Caco-2 (cell line): ENCODE data around the gene PODXL2. TPM values are rescaled to one million over a fixed set of nuclear protein-coding genes. Genes with fewer than 3 reads are reported as not detected.

Source experiments
- BruUV-seq: library from RNA; stranded (reverse); fragments of 400-500 nt; replicated peaks from 2 replicates; lab custom pipeline; 2021; lab: Mats Ljungman, UMichigan
- CTCF ChIA-PET: fragments of 300-600 bp; sonication (Branson Sonifier 250); formaldehyde crosslinking; loops from one replicate; lab custom pipeline; 2022; ENCODE audit warnings: antibody characterized with exemption; lab: Charles Lee
- POLR2A ChIA-PET: fragments of 300-600 bp; sonication (Branson Sonifier 250); formaldehyde crosslinking; loops from one replicate; lab custom pipeline; 2022; ENCODE audit warnings: antibody characterized with exemption; lab: Charles Lee
- DNase-seq, 2 experiments: peaks; one replicate each; pipeline versions ENCODE4 v3.0.0 to v3.0.0-alpha.2; 2020 to 2022
- H3K27me3 ChIP-seq: replicated peaks from 2 replicates; pipeline ENCODE4 v1.6.0; 2011; ENCODE audit warnings: low read length; ENCODE audit not compliant: control insufficient read depth, insufficient read depth
- H3K36me3 ChIP-seq: 2 replicates; pipeline ENCODE4 v1.5.1; 2011; ENCODE audit warnings: low read length; ENCODE audit not compliant: control insufficient read depth, insufficient read depth
- H3K4me1 ChIP-seq: fragments of 250-450 bp; sonication (Bioruptor Pico); 2 replicates; pipeline ENCODE4 v1.5.1; 2020; ENCODE audit warnings: mild to moderate bottlenecking
- H3K4me3 ChIP-seq: 2 replicates; pipeline ENCODE4 v1.5.1; 2011; ENCODE audit warnings: low read depth, mild to moderate bottlenecking, control low read depth, low read length
- H3K9me3 ChIP-seq: fragments of 250-450 bp; sonication (Bioruptor Pico); 2 replicates; pipeline ENCODE4 v1.5.1; 2020; ENCODE audit warnings: mild to moderate bottlenecking, moderate library complexity
- H3K27ac Mint-ChIP-seq: one replicate; pipeline ENCODE4 v1.8.0; 2022; ENCODE audit warnings: mixed read lengths; ENCODE audit not compliant: unreplicated experiment
- H3K27me3 Mint-ChIP-seq: one replicate; pipeline ENCODE4 v1.8.0; 2022; ENCODE audit warnings: mixed read lengths; ENCODE audit not compliant: insufficient read depth, unreplicated experiment
- H3K36me3 Mint-ChIP-seq: one replicate; pipeline ENCODE4 v1.8.0; 2022; ENCODE audit warnings: mild to moderate bottlenecking, mixed read lengths; ENCODE audit not compliant: insufficient read depth, unreplicated experiment
- H3K4me1 Mint-ChIP-seq: one replicate; pipeline ENCODE4 v1.8.0; 2022; ENCODE audit warnings: low read depth, mixed read lengths; ENCODE audit not compliant: unreplicated experiment
- H3K4me3 Mint-ChIP-seq: one replicate; pipeline ENCODE4 v1.8.0; 2022; ENCODE audit warnings: mild to moderate bottlenecking, moderate library complexity, mixed read lengths; ENCODE audit not compliant: unreplicated experiment
- H3K9me3 Mint-ChIP-seq: one replicate; pipeline ENCODE4 v1.8.0; 2022; ENCODE audit warnings: mixed read lengths; ENCODE audit not compliant: unreplicated experiment
- CTCF ChIP-seq, 2 experiments: fragments of 200-600 bp in 1 of 2; IDR thresholded peaks; 1 replicate in 1 of 2; 2 replicates in 1 of 2; pipeline versions ENCODE4 v1.5.1 to v1.8.0; 2011 to 2022; ENCODE audit warnings: antibody characterized with exemption in 1 of 2, control low read depth in 1 of 2, inconsistent platforms in 1 of 2, low read depth in 1 of 2, low read length in 1 of 2, mild to moderate bottlenecking in 1 of 2, moderate library complexity in 1 of 2; ENCODE audit not compliant: insufficient read depth in 1 of 2, severe bottlenecking in 1 of 2, unreplicated experiment in 1 of 2
- intact Hi-C: fragments of 100-400 bp; cut with micrococcal nuclease; formaldehyde crosslinking; loops from one replicate; pipeline ENCODE4 v1.10.0; 2022; ENCODE audit not compliant: unreplicated experiment
- total RNA-seq: library from RNA; stranded (reverse); gene quantifications from 2 replicates; pipeline ENCODE4 v1.2.3, GENCODE V29; 2022

PODXL2 gene
- total RNA-seq, 1 experiment from 2014 or later, result 39.1 TPM

GRCh38 chr3:127697551-127698240 lies 68.7 kb downstream of the PODXL2 start:
- peak; percentile 66 to 73 for DNase-seq
- no peak for TF ChIP-seq CTCF (IDR thresholded peaks at IDR 0.05; ENCODE audit: insufficient read depth in 1 of 2, low read depth in 1 of 2, low read length in 1 of 2, severe bottlenecking in 1 of 2, unreplicated experiment in 1 of 2)
- Histone ChIP-seq H3K27me3 (no peaks in the 10 kb centered on the region), H3K9me3 (no peaks in the 10 kb centered on the region), H3K4me3 (no peak overlapping the region), H3K36me3 (no peaks in the 10 kb centered on the region), H3K4me1 (no peaks in the 10 kb centered on the region)
- H3K9me3 Mint-ChIP-seq, result no peaks in the 10 kb centered on the region
- ChIA-PET POLR2A (no interaction called here), CTCF (interaction anchor here (0.6 to 2.3 kb wide), 5 partner anchors 48 to 408 kb away, joined by 3 to 15 read pairs (median 5); no protein-coding TSS in a partner anchor)
- peaks cover 4% of the 10 kb centered on the region for H3K36me3 Mint-ChIP-seq
- no peaks in the 10 kb centered on the region for H3K27me3 Mint-ChIP-seq
- no TSS peak for BruUV-seq
- intact Hi-C loops, result no loop called here
- H3K4me1 Mint-ChIP-seq, result no peaks in the 10 kb centered on the region
- peak overlapping the region; percentile 48 for H3K27ac Mint-ChIP-seq
- peak overlapping the region; percentile 22 for H3K4me3 Mint-ChIP-seq

- Histone ChIP-seq H3K4me3 (no peak overlapping the region), H3K9me3 (no peaks in the 10 kb centered on the region), H3K27me3 (no peaks in the 10 kb centered on the region), H3K36me3 (no peaks in the 10 kb centered on the region), H3K4me1 (no peaks in the 10 kb centered on the region)
- no peak for TF ChIP-seq CTCF (IDR thresholded peaks at IDR 0.05; ENCODE audit: insufficient read depth in 1 of 2, low read depth in 1 of 2, low read length in 1 of 2, severe bottlenecking in 1 of 2, unreplicated experiment in 1 of 2)
- CTCF ChIA-PET, result interaction anchor here (1.3 kb wide), 1 partner anchor 93 kb away, joined by 6 read pairs; no protein-coding TSS in a partner anchor
- no TSS peak for BruUV-seq
- H3K36me3 Mint-ChIP-seq, result peaks cover 4% of the 10 kb centered on the region
- intact Hi-C loops, result no loop called here
- DNase-seq, result no peak
- H3K27me3 Mint-ChIP-seq, result no peaks in the 10 kb centered on the region
- no peaks in the 10 kb centered on the region for H3K4me1 Mint-ChIP-seq
- H3K27ac Mint-ChIP-seq, result no peak overlapping the region
- no peak overlapping the region for H3K4me3 Mint-ChIP-seq
- H3K9me3 Mint-ChIP-seq, result no peaks in the 10 kb centered on the region
- POLR2A ChIA-PET, result interaction anchor here (0.6 kb wide), 1 partner anchor 22 kb away, joined by 3 read pairs; no protein-coding TSS in a partner anchor
Measured at GRCh38 chr3:127698286-127698685, 69.3 kb downstream of the PODXL2 start.

- H3K9me3 ChIP-seq, result no peaks in the 10 kb centered on the region
- no TSS peak for BruUV-seq
- no peak overlapping the region for H3K4me3 ChIP-seq
- no peaks in the 10 kb centered on the region for H3K4me1 ChIP-seq
- DNase-seq, result no peak
- no peak overlapping the region for H3K27ac Mint-ChIP-seq
- no peaks in the 10 kb centered on the region for H3K27me3 ChIP-seq
- ChIA-PET CTCF (no interaction called here), POLR2A (interaction anchor here (0.6 kb wide), 1 partner anchor 22 kb away, joined by 3 read pairs; no protein-coding TSS in a partner anchor)
- TF ChIP-seq CTCF (IDR thresholded peaks at IDR 0.05; ENCODE audit: insufficient read depth in 1 of 2, low read depth in 1 of 2, low read length in 1 of 2, severe bottlenecking in 1 of 2, unreplicated experiment in 1 of 2), result no peak
- H3K9me3 Mint-ChIP-seq, result no peaks in the 10 kb centered on the region
- H3K36me3 ChIP-seq, result no peaks in the 10 kb centered on the region
- H3K4me3 Mint-ChIP-seq, result no peak overlapping the region
- H3K4me1 Mint-ChIP-seq, result no peaks in the 10 kb centered on the region
- H3K36me3 Mint-ChIP-seq, result peaks cover 4% of the 10 kb centered on the region
- H3K27me3 Mint-ChIP-seq, result no peaks in the 10 kb centered on the region
- intact Hi-C loops, result no loop called here
Measured at GRCh38 chr3:127698691-127699415, 69.9 kb downstream of the PODXL2 start.
